Activated naive CD8-positive, alpha-beta T cell treated with anti-CD3 and anti-CD28 coated beads for 36 hours (primary cell): ENCODE measurements around the gene TTC28. TPM values are rescaled to one million over a fixed set of nuclear protein-coding genes. Genes with fewer than 3 reads are reported as not detected.
"Not testable (repeated sequence)": the region's sequence is repeated elsewhere in the genome, so short reads cannot be mapped to it uniquely, and the experiment has no call there.

Source experiments
- DNase-seq: peaks from one replicate; pipeline ENCODE4 v3.0.0; 2021
- H3K27ac Mint-ChIP-seq: one replicate; pipeline ENCODE4 v1.8.0; 2022; ENCODE audit warnings: mild to moderate bottlenecking, moderate library complexity, mixed read lengths
- H3K27me3 Mint-ChIP-seq: one replicate; pipeline ENCODE4 v1.8.0; 2022; ENCODE audit warnings: mild to moderate bottlenecking, mixed read lengths
- H3K36me3 Mint-ChIP-seq: one replicate; pipeline ENCODE4 v1.8.0; 2021; ENCODE audit warnings: mild to moderate bottlenecking, mixed read lengths
- H3K4me1 Mint-ChIP-seq: one replicate; pipeline ENCODE4 v1.8.0; 2021; ENCODE audit warnings: mixed read lengths
- H3K4me3 Mint-ChIP-seq: one replicate; pipeline ENCODE4 v1.8.0; 2022; ENCODE audit warnings: mild to moderate bottlenecking, moderate library complexity, mixed read lengths
- H3K9me3 Mint-ChIP-seq: one replicate; pipeline ENCODE4 v1.8.0; 2022; ENCODE audit warnings: mixed read lengths
- total RNA-seq, 2 experiments: library from RNA; stranded (reverse); gene quantifications; one replicate each; pipeline ENCODE4 v1.2.3, GENCODE V29; 2021

Gene TTC28
- total RNA-seq, 2 experiments from 2014 or later = 1.0 to 1.9 TPM

DNA sequence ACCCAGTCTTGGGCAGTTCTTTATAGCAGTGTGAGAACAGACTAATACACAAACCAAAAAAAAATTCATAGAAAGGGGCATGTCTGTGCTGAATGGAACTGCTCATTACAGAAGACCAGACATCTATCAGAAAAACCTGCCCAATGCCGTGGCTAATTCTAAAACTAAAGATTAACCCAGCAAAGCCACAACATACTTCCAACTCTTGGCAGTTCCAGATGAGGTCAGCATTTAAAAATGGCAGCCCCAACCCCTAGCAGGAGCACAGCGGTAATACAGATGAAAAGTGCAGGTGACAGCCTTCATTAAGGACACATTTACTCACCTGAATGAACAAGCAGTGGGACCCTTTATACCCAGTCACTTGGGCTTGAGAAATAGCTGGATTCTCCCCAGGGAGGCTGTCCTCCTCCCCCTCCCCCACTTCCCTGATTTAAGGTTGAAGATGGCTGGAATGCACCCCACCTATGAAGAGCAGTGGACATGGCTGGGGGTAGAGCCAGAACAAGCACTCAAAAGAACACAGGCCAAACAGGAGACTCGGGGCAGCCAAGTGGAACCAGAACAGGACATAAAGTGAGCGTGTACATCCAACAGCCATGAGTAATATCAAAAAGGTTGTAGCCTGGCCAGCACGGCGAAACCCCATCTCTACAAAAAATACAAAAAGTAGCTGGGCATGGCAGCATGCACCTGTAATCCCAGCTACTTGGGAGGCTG is 13.6 kb upstream of the TTC28 start:
- H3K4me3 Mint-ChIP-seq, H3K9me3 Mint-ChIP-seq, DNase-seq, H3K4me1 Mint-ChIP-seq, H3K27me3 Mint-ChIP-seq, H3K27ac Mint-ChIP-seq: not testable (repeated sequence)
- peaks cover 23% of the 10 kb centered on the region for H3K36me3 Mint-ChIP-seq

DNA sequence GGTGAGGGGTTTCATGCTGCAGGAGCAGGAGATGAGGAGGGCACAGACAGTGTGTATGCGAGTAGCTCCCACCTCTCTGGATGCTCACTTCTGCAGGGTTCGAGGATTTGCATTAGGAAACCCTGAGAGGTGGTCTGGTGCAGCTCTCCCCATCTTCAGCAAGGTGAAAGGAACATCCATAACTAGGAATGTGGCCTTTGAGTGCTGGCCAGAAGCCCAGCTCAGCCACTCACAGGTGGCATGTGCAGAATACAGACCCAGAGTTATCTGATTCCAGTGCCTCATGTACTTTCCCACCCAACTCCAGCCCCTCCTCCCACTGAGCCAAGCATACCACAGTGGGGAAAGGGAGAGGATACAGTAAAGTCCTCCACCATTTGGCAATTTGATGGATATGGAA is 10.2 kb upstream of the TTC28 start:
- peaks cover 20% of the 10 kb centered on the region for H3K27me3 Mint-ChIP-seq
- H3K36me3 Mint-ChIP-seq = peaks cover 16% of the 10 kb centered on the region
- DNase-seq, H3K4me3 Mint-ChIP-seq, H3K27ac Mint-ChIP-seq, H3K4me1 Mint-ChIP-seq, H3K9me3 Mint-ChIP-seq: not testable (repeated sequence)

DNA sequence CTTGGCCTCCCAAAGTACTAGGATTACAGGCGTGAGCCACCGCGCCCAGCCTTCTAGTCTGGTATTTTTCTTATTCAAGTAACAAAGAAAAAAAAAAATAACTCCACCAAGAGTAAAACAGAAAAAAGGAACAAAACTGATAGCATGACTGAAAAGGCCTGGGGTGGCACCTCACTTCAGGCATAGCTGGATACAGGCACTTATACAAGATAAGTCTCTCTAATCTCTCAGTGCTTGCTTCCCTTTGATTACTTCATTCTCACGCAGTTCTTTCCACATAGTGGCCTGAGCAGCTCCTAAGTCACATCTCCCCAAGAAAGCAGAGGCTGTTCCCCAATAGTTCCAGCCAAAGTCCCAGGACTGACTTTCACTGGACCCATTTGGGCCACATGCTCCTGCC is 3.3 kb upstream of the TTC28 start:
- not testable (repeated sequence) for DNase-seq, H3K36me3 Mint-ChIP-seq, H3K4me3 Mint-ChIP-seq, H3K27ac Mint-ChIP-seq, H3K9me3 Mint-ChIP-seq, H3K4me1 Mint-ChIP-seq
- H3K27me3 Mint-ChIP-seq = peaks cover 80% of the 10 kb centered on the region

DNA sequence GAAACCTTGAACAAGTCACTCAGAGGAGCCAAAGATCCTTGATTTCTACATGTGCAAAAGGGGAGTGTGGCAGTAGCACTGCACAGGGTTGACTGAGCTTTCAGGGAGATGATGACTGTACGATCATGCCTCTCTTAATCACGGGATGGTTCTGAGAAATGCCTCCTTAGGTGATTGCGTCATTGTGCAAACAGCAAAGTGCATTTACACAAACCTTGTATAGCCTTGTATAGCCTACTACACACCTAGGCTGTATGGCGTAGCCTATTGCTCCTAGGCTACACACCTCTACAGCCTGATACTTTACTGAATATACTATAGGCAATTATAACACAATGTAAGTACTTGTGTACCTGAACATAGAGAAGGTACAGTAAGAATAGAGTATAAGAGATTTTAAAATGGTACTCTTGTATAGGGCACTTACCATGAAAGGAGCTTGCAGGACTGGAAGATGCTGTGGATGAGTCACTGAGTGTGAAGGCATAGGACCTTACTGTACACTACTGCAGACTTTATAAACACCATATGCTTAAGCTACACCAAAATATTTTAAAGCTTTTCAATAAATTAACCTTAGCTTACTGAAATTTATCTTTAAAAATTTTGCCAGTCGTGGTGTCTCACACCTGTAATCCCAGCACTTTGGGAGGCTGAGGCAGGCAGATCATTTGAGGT is 1.3 kb upstream of the TTC28 start:
- not testable (repeated sequence) for H3K4me1 Mint-ChIP-seq, H3K9me3 Mint-ChIP-seq, H3K27ac Mint-ChIP-seq, H3K4me3 Mint-ChIP-seq, H3K36me3 Mint-ChIP-seq, DNase-seq
- H3K27me3 Mint-ChIP-seq = peaks cover 93% of the 10 kb centered on the region

DNA sequence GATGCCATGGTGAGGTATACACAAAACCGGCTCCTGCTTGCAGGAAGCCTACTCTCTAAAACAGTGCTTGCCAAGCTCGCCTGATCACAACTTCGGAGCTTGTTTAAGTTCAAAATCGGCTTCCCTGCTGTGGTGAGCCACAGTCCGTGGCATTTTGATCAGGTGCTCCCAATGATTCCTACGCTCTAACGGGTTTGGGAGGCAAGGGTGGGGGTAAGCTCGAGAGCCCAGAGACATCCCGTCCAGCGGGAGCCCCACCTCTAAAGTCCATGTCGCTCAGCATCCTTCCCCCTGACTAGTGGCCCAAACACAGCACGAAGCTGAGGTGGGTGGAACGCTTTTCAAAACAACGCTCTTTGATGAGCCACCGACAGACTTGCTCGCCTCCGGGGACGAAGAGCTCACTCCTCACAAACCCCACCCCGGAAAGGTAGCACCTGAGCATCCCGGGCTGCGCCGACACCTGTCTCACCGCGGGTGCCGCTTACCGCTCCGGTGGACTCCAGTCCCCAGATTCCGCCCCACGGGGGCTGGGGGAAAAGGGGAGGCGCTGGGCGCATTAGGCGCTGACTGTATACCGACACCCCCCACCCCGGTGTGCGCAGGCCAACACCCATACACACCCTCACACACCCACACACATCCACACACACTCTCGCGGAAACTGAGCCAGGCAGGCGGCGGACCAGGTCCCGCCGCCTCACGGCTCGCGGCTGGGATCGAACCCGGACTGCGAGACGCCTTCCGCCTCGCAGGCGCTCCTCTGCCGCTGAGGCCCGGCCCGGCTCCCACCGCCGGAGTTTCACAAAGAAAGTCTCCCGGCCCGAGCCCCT is 646 bp downstream of the TTC28 start:
- H3K9me3 Mint-ChIP-seq, H3K36me3 Mint-ChIP-seq, H3K27ac Mint-ChIP-seq, DNase-seq: not testable (repeated sequence)
- peaks cover 93% of the 10 kb centered on the region for H3K27me3 Mint-ChIP-seq
- H3K4me1 Mint-ChIP-seq = peaks cover 10% of the 10 kb centered on the region
- peak overlapping the region; percentile 56 for H3K4me3 Mint-ChIP-seq

DNA sequence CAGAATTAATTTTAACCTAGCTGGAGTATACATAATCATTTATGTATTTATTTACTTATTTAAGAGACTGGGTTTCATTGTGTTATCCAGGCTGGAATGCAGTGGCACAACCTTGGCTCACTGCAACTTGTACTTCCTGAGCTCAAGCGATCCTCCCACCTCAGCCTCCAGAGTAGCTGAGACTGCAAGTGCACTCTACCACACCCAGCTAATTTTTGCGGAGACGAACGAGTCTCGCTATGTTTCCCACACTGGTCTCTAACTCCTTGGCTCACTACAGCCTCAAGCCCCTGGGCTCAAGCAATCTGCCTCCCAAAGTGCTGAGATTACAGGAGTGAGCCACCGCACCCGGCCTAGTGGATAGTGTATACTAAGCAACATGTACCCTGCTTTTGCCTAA is 1.5 kb downstream of the TTC28 start:
- H3K9me3 Mint-ChIP-seq = not testable (repeated sequence)
- H3K4me1 Mint-ChIP-seq = peaks cover 17% of the 10 kb centered on the region

DNA sequence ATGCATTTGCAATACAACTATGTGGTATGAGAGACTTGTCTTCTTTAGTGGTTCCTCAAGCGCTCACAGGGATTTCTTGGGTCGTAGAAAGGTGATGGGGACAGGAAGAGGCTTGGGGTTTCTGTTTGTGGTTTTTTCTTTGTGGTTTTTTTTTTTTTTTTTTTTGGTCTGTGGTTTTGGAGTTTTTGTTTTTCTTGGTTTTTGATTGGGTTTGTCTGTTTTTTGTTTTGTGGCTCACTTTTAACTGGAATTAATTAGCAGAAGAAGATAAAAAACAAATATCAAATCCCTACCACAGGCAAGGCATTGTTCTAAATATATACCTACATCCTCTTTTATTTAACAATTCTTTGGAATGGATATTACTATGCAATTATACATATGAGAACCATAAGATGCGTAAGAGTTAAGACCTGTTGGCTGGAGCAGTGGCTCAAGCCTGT is 5.5 kb downstream of the TTC28 start:
- peak; percentile 8 for DNase-seq
- peaks cover 5% of the 10 kb centered on the region for H3K9me3 Mint-ChIP-seq
- H3K4me3 Mint-ChIP-seq = peak overlapping the region; percentile 74
- peaks cover 93% of the 10 kb centered on the region for H3K27me3 Mint-ChIP-seq
- peaks cover 2% of the 10 kb centered on the region for H3K36me3 Mint-ChIP-seq
- peaks cover 20% of the 10 kb centered on the region for H3K4me1 Mint-ChIP-seq
- H3K27ac Mint-ChIP-seq = peak overlapping the region; percentile 97

More for the DNA sequence above, 1.5 kb downstream of the TTC28 start:
- DNase-seq, H3K27ac Mint-ChIP-seq, H3K4me3 Mint-ChIP-seq, H3K36me3 Mint-ChIP-seq: not testable (repeated sequence)
- peaks cover 94% of the 10 kb centered on the region for H3K27me3 Mint-ChIP-seq

DNA sequence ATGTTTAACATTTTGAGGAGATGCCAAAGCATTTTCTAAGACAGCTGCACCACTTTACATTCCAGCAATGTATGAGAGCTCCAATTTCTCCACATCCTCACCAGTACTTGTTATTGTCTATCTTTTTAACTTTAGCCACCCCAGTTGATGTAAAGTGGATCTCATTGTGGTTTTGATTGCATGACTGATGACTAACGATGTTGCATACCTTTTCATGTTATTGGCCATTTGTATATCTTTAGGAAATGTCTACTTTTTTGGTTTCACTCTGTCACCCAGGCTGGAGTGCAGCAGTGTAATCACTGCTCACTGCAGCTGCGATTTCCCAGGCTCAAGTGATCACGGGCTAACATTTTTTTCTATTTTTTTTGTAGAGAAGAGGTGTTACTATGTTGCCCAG is 8.9 kb downstream of the TTC28 start:
- H3K4me1 Mint-ChIP-seq = peaks cover 20% of the 10 kb centered on the region
- peaks cover 5% of the 10 kb centered on the region for H3K9me3 Mint-ChIP-seq
- H3K36me3 Mint-ChIP-seq = peaks cover 2% of the 10 kb centered on the region
- DNase-seq = no peak
- H3K27me3 Mint-ChIP-seq = peaks cover 62% of the 10 kb centered on the region
- H3K27ac Mint-ChIP-seq = no peak overlapping the region
- H3K4me3 Mint-ChIP-seq = no peak overlapping the region

DNA sequence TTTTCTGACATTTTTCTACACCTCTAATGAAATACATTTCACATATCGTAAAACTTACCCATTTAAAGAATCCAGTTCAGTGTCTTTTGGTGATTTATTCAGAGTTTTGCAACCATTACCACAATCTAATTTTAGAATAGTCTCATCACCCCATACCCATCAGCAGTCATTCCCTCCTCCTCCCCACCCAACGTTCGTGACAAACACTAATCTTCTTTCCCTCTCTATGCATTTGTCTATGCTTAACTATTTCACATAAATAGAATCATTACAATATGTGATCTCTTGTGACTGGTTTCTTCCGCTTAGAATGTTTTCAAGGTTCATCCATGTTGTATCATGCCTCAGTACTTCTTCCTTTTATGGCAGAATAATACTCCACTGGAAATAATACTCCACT is 9.5 kb downstream of the TTC28 start:
- no peak for DNase-seq
- Mint-ChIP-seq H3K36me3 (peaks cover 2% of the 10 kb centered on the region), H3K4me1 (peaks cover 20% of the 10 kb centered on the region), H3K9me3 (peaks cover 5% of the 10 kb centered on the region), H3K27me3 (peaks cover 56% of the 10 kb centered on the region), H3K4me3 (no peak overlapping the region), H3K27ac (no peak overlapping the region)

DNA sequence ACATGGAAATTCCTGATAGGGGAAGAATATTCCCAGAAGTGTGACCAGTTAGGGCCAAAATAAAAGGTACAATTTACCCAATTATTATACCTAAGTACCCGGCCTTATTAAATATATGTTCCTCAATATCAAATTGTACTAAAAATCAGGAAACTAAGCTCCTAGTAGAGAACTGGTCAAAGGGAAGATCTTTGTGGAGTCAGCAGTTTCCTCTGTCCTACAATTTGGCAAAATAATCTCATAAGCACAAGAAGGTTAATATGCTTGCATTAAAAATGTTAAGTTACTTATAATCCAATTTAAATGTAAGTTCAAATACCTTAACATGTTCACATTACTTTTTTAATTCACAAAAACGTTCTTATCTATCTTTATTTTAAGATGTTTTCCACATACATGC is 10.3 kb downstream of the TTC28 start:
- Mint-ChIP-seq H3K36me3 (peaks cover 2% of the 10 kb centered on the region), H3K9me3 (peaks cover 5% of the 10 kb centered on the region), H3K27ac (no peak overlapping the region), H3K4me1 (peaks cover 16% of the 10 kb centered on the region), H3K27me3 (peaks cover 49% of the 10 kb centered on the region), H3K4me3 (no peak overlapping the region)
- DNase-seq = no peak

DNA sequence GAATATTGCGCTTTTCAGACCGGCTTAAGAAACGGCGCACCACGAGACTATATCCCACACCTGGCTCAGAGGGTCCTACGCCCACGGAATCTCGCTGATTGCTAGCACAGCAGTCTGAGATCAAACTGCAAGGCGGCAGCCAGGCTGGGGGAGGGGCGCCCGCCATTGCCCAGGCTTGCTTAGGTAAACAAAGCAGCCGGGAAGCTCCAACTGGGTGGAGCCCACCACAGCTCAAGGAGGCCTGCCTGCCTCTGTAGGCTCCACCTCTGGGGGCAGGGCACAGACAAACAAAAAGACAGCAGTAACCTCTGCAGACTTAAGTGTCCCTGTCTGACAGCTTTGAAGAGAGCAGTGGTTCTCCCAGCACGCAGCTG is 16.1 kb downstream of the TTC28 start:
- H3K4me3 Mint-ChIP-seq, DNase-seq, H3K4me1 Mint-ChIP-seq, H3K36me3 Mint-ChIP-seq, H3K27ac Mint-ChIP-seq, H3K9me3 Mint-ChIP-seq: not testable (repeated sequence)
- peaks cover 22% of the 10 kb centered on the region for H3K27me3 Mint-ChIP-seq

DNA sequence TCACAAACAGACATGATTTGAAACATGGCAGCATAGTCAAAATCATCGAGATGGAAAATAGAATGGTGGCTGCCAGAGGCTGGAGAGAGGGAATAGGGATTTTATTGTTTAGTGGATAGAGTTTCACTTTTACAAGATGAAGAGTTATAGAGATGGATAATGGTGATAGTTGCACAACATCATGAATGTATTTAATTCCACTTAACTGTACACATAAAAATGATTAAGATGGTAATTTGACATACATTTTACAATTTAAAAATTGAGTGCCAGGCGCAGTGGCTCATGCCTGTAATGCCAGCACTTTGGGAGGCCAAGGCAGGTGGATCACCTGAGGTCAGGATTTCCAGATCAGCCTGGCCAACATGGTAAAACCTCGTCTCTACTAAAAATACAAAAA is 21.2 kb downstream of the TTC28 start:
- no peak overlapping the region for H3K4me3 Mint-ChIP-seq
- H3K9me3 Mint-ChIP-seq = no peaks in the 10 kb centered on the region
- H3K27me3 Mint-ChIP-seq = peaks cover 60% of the 10 kb centered on the region
- no peak overlapping the region for H3K27ac Mint-ChIP-seq
- DNase-seq = no peak
- H3K4me1 Mint-ChIP-seq = no peaks in the 10 kb centered on the region
- H3K36me3 Mint-ChIP-seq = no peaks in the 10 kb centered on the region

DNA sequence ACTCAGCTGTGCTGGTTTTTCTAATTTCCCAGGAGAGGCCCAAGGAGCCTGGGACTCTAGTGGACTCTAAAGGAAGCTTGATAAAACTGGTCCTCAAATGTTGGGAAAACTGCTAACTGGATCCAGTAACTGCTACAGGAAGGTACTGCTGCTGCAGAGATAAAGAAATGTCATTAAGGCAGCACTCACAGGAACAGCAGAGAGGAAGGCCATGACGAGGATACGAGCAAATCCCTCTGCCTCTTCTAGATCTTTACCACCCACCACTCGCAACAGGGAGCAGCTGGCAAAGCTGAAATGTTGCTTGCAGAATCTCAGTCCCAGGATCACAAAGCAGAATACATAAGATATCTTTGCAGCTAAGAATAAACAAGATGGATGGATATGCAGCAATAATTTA is 23.5 kb downstream of the TTC28 start:
- H3K4me3 Mint-ChIP-seq = no peak overlapping the region
- H3K27ac Mint-ChIP-seq = no peak overlapping the region
- no peaks in the 10 kb centered on the region for H3K36me3 Mint-ChIP-seq
- H3K27me3 Mint-ChIP-seq = peaks cover 67% of the 10 kb centered on the region
- no peaks in the 10 kb centered on the region for H3K9me3 Mint-ChIP-seq
- H3K4me1 Mint-ChIP-seq = no peaks in the 10 kb centered on the region
- DNase-seq = no peak

DNA sequence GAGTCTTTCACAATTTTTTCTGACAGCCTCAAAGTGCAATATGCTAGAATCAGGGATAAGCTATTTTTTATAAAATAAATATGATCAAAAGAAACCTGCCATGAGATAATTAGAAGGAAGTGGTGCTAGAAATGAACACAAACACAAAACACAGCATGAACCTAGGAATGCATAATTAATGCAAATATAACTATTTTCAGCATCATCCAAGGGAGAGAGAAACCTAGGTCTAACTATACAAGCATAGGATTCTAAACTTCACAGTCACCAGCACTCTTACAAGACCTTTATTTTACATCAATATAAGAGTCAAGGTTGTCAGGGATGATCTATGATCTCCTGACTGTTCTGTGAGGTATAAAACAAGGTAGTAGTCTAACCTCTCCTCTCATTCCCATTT is 29.2 kb downstream of the TTC28 start:
- Mint-ChIP-seq H3K9me3 (no peaks in the 10 kb centered on the region), H3K36me3 (no peaks in the 10 kb centered on the region), H3K4me1 (no peaks in the 10 kb centered on the region), H3K27me3 (peaks cover 74% of the 10 kb centered on the region), H3K4me3 (no peak overlapping the region), H3K27ac (no peak overlapping the region)
- no peak for DNase-seq

DNA sequence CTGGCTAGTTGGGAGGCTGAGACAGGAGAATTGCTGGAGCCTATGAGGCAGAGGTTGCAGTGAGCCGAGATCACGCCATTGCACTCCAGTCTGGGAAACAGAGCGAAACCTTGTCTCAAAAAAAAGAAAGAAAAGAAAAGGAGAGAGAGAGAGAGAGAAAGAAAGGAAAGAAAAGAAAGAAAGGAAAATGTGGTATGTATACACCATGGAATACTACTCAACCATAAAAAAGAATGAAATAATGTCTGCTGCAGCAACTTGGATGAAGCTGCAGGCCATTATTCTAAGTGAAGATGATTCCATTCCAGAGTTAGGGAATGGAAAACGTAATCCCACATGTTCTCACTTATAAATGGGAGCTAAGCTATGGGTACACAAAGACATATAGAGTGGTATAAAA is 30.8 kb downstream of the TTC28 start:
- no peak overlapping the region for H3K27ac Mint-ChIP-seq
- H3K9me3 Mint-ChIP-seq = no peaks in the 10 kb centered on the region
- H3K4me1 Mint-ChIP-seq = no peaks in the 10 kb centered on the region
- DNase-seq = no peak
- no peaks in the 10 kb centered on the region for H3K36me3 Mint-ChIP-seq
- no peak overlapping the region for H3K4me3 Mint-ChIP-seq
- H3K27me3 Mint-ChIP-seq = peaks cover 74% of the 10 kb centered on the region
